ENCODE data around the gene KRT14.
"Not testable (repeated sequence)": the region's sequence is repeated elsewhere in the genome, so short reads cannot be mapped to it uniquely, and the experiment has no call there.

KRT14 gene

DNA sequence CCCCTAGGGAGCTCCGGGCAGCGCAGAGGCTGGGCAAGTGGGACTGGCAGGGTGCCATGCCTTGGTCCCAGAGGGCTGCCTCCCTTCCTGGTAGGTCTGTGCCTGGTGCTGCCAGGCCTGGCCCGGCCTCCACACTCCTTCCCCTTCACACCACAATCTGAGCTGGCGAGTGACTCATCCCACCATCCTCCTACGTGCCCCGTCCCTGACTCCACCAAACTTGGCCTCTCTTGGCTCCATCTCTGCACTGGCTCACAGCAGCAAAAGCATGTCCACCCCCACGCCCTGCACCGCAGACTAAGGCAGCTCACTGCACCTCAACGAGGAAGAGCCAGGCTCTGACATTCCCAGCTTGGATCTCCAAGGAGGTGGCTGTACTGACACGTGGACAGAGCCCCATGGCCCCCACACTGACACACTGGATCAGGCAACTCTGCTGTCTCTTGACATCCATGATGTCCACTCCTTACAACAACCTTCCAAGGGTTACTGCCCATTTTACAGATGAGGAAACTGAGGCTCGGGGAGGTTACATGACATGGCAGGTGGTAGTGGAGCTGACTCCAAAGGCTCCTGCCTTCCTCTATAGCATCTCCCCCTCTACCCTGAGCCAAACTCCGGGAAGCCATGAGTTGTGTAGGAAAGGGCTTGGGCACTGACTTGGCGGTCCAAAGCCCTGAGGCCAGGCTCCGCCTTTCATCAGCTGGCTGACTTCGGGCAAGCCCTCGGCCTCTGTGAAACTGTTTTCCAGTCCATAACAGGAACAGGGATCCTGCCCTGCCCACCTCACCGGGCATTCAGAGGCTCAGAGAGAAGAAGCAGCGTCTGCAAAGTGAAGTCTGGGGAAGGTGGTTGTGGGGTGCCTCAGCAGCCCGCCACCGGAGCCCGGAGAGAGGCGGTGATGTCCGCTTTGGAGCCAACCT, 38.5 kb downstream of the KRT14 start:
- DNase-seq (ENCODE audit: low read depth in 3 of 3), result peak; percentile 53 to 77 (median 64)

- no peak for DNase-seq (ENCODE audit: low read depth in 3 of 3)
Measured at GRCh38 chr17:41547378-41547841, 39.3 kb downstream of the KRT14 start.

DNA sequence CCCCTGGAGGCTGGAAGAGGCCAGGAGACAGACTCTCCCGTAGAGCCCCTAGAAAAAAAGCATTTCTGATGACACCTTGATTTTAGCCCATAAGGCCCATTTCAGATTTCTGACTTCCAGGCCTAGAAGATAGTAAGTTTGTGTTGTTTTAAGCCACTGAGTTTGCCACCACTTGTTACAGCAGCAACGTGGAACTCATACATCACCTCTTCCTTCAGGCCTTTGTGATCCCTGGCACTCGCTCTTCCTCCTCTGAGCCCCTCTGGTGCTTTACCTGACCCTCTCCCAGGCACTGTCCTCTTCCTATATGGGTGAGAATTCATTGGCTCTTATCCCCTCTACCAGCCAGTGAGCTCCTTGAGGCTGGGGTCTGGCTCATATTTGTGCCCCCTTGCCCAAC, 39.9 kb downstream of the KRT14 start:
- DNase-seq (ENCODE audit: low read depth in 3 of 3), result no peak

- no peak for DNase-seq (ENCODE audit: low read depth in 3 of 3)
Measured at GRCh38 chr17:41545829-41546410, 40.8 kb downstream of the KRT14 start.

- no peak for DNase-seq (ENCODE audit: low read depth in 3 of 3)
Measured at GRCh38 chr17:41544935-41545334, 41.8 kb downstream of the KRT14 start.

GRCh38 chr17:41544491-41544892, 42.2 kb downstream of the KRT14 start:
- DNase-seq (ENCODE audit: low read depth in 3 of 3), result no peak

GRCh38 chr17:41542786-41543185, 43.9 kb downstream of the KRT14 start:
- not testable (repeated sequence) for DNase-seq (ENCODE audit: low read depth in 3 of 3)

GRCh38 chr17:41542357-41542756, 44.3 kb downstream of the KRT14 start:
- DNase-seq (ENCODE audit: low read depth in 3 of 3), result no peak

GRCh38 chr17:41540921-41541625, 45.6 kb downstream of the KRT14 start:
- no peak for DNase-seq (ENCODE audit: low read depth in 3 of 3)

DNA sequence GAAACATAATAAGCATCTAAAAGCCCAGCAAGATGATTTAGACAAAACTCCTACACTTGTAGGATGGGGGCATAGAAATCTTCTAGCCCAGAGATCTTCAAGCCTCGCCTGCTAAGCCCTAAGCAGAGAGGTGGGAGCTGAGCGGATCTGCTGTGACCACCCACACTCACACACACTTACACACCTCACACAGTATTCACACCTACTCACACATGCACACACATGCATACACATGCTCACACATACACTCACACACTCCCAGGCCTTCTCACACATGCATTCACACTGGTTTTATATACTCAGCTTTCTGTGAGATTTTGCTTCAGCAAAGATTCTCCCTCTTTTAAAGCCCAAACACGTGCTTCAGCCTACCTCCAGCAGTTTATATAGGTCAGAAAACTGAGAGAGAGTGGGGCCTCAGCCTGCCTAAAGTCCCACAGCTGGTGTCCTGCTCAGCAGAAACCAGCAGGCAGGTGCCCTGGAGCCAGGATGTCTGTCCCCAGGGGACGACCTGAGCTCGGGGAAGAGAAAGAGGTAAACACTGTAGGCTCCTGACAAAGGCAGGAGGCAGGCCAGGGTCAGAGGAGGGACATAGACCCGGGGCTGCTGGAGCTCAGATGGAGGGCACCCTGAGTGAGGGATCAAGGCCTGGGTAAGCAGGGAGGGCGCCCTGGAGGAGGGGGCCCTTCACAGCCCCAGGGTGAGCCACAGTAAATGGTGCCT, 46.6 kb downstream of the KRT14 start:
- no peak for DNase-seq (ENCODE audit: low read depth in 3 of 3)

DNA sequence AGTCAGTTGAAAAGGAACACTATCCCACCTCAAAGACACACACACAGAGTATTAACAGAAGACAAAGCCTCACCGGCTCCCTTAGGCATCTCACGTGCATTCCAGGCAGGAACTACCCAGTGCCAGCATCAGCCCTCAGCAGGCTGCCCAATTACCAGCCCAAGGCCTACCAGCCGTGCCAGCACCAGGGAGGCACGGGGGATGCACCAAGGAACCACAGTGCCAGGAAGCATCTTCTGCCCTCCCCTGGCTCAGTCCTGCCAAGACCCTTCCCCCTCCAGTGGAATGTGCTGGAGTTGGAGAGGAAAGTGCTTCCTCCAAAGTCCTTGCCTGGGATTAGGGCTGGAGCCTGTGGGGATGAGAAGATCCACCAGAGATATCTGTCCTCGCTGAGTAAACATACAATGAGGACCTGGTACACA, 47.6 kb downstream of the KRT14 start:
- no peak for DNase-seq (ENCODE audit: low read depth in 3 of 3)

GRCh38 chr17:41538565-41538991, 48.1 kb downstream of the KRT14 start:
- no peak for DNase-seq (ENCODE audit: low read depth in 3 of 3)

- DNase-seq (ENCODE audit: low read depth in 3 of 3), result no peak
Measured at GRCh38 chr17:41537990-41538389, 48.7 kb downstream of the KRT14 start.

- no peak for DNase-seq (ENCODE audit: low read depth in 3 of 3)
Measured at GRCh38 chr17:41537614-41537954, 49.1 kb downstream of the KRT14 start.

DNA sequence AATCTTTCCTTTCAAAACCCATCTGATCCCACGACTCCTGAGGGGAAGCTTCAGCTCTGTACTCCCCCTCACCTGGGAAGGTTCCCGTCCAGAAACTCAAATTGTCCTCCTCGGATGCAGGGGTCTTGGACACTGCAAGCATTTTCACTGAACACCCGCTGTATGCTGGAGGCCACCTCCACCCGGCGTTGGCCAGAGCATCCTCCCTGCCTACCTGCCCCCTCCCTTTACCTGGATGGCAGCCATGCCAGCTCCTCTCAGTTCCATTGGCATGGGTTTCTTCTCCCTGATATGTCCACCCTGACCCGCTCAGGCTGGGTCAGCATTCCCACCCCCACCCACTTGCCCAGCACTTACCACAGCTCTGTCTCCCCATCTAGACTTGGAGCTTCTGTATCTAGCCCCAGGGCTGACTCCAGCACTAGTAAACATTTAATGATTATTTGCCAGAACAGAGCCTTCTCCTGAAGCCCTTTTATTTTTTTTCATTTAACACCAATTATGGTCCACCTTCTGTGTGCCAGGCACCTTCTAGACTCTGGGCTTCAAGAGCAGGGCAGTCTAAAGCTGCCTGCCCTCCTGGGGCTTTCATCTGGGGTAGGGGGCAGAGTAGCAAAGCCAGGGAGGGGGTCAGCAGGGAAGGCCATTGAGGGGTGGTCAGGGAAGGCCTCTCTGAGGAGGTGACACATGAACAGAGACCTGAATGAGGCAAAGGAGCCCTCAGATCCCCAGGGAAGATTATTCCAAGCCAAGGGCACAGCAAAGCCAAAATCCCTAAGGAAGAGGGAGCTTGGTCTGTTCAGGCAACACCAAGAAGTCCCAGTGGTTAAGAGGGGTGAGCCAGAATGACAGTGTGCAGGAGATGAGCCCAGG, 49.7 kb downstream of the KRT14 start:
- no peak for DNase-seq (ENCODE audit: low read depth in 3 of 3)

- no peak for DNase-seq (ENCODE audit: low read depth in 3 of 3)
Measured at GRCh38 chr17:41535764-41536481, 50.8 kb downstream of the KRT14 start.

- DNase-seq (ENCODE audit: low read depth in 3 of 3), result no peak
Measured at GRCh38 chr17:41534899-41535546, 51.7 kb downstream of the KRT14 start.

- DNase-seq (ENCODE audit: low read depth in 3 of 3), result no peak
Measured at GRCh38 chr17:41533613-41534012, 53.1 kb downstream of the KRT14 start.

DNA sequence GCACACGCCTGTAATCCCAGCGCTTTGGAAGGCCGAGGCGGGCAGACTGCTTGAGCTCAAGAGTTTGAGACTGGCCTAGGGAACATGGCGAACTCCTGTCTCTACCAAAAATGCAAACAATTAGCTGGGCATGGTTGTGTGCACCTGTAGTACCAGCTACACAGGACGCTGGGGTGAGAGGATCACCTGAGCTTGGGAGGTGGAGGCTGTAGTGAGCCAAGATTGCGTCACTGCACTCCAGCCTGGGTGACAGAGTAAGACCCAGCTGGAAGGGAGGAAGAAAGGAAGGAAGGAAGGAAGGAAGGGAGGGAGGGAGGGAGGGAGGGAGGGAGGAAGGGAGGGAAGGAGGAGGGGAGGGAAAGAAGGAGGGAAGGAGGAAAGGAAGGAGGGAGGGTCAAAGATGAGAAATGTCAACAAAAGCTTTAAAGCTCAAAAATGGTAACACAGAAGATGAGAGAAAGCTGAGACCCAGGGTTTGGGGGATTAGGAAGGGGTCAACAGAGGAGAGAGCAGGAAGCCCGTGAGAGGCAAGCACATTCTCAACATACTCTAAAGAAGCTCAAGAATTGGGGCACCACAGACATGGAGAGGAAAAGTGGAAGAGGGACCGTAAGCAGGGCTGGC, 53.6 kb downstream of the KRT14 start:
- no peak for DNase-seq (ENCODE audit: low read depth in 3 of 3)
